Activated T-helper 2 cell treated with anti-CD3 and anti-CD28 coated beads, Interferon-gamma antibody, Interleukin-2, Interleukin-4, amounts not matched to agents 10 μg/mL and 5 μg/mL and 100 μg/mL, durations not matched to agents 14 hours and 24 hours and 36 hours (primary cell): ENCODE measurements around the gene TIMM13. TPM values are rescaled to one million over a fixed set of nuclear protein-coding genes. Genes with fewer than 3 reads are reported as not detected.
A peak's percentile ranks its signal among the peaks of the same experiment; 100 is the strongest.

Experiments used
- DNase-seq: peaks from one replicate; pipeline ENCODE4 v3.0.0; 2021; ENCODE audit warnings: low spot score
- H3K27ac Mint-ChIP-seq: one replicate; pipeline ENCODE4 v1.8.0; 2021; ENCODE audit warnings: mixed read lengths
- H3K27me3 Mint-ChIP-seq: one replicate; pipeline ENCODE4 v1.8.0; 2021; ENCODE audit warnings: low read depth, mixed read lengths
- H3K36me3 Mint-ChIP-seq: one replicate; pipeline ENCODE4 v1.8.0; 2021; ENCODE audit warnings: low read depth, mixed read lengths
- H3K4me1 Mint-ChIP-seq: one replicate; pipeline ENCODE4 v1.8.0; 2021; ENCODE audit warnings: low read depth, mixed read lengths
- H3K4me3 Mint-ChIP-seq: one replicate; pipeline ENCODE4 v1.8.0; 2021; ENCODE audit warnings: low read depth, mild to moderate bottlenecking, moderate library complexity, mixed read lengths
- H3K9me3 Mint-ChIP-seq: one replicate; pipeline ENCODE4 v1.8.0; 2021; ENCODE audit warnings: mixed read lengths
- intact Hi-C: fragments of 100-400 bp; cut with micrococcal nuclease; formaldehyde crosslinking; loops from one replicate; pipeline ENCODE4 v1.15.1; 2023
- total RNA-seq: library from RNA; stranded (reverse); gene quantifications from 2 replicates; pipeline ENCODE4 v1.2.3, GENCODE V29; 2022

The TIMM13 gene
- total RNA-seq, 1 donor from 2014 or later, result 139 TPM

DNA sequence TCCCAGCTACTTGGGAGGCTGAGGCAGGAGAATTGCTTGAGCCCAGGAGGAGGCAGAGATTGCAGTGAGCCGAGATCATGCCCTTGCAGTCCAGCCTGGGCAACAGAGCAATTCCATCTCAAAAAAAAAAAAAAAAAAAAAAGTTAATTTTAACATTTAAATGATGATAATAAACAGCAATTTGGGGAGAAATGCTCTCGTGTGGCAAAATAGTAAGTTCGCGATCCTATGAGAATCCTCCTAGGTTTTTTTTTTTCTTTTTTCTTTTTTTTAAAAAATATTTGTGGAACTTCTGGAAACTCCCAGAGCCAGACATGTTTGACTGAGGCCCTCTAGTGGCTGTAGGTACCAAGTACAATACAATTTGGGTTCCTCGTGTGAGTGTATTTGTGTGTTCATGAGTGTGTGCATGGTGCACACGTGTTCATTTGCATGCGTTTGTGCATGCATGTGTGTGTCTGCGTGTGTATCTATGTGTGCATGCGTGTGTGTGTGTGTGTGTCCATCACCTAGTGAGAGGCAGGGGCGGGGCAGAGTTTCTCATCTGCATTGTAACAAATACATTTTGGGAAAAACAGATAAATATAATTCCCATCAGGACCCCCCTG lies 36.2 kb downstream of the TIMM13 start:
- intact Hi-C loops, result loop anchor here (2.0 to 5.0 kb wide), 3 partner anchors 116 to 234 kb away; partner anchors contain the start of genes PLEKHJ1 and SF3A2
- no peaks in the 10 kb centered on the region for H3K9me3 Mint-ChIP-seq
- no peak overlapping the region for H3K4me3 Mint-ChIP-seq
- peak; percentile 20 for DNase-seq
- H3K27ac Mint-ChIP-seq, result no peak overlapping the region
- H3K36me3 Mint-ChIP-seq, result no peaks in the 10 kb centered on the region
- H3K27me3 Mint-ChIP-seq, result peaks cover 4% of the 10 kb centered on the region
- H3K4me1 Mint-ChIP-seq, result peaks cover 7% of the 10 kb centered on the region

DNA sequence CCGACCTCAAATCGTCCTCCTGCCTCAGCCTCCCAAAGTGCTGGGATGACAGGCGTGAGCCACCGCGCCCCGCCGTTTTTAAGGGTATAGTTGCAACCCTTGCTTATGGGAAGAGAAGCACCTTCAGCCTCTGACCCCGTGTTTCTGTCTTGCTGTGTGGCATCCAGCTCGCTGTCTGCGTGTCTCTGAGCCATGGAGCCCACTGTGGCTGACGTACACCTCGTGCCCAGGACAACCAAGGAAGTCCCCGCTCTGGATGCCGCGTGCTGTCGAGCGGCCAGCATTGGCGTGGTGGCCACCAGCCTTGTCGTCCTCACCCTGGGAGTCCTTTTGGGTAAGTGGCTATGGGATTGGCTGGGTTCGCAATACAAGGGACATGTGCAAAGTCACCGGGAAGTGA lies 37.8 kb downstream of the TIMM13 start:
- no peaks in the 10 kb centered on the region for H3K9me3 Mint-ChIP-seq
- no peaks in the 10 kb centered on the region for H3K36me3 Mint-ChIP-seq
- peaks cover 4% of the 10 kb centered on the region for H3K27me3 Mint-ChIP-seq
- intact Hi-C loops, result no loop called here
- no peak for DNase-seq
- H3K27ac Mint-ChIP-seq, result no peak overlapping the region
- peaks cover 7% of the 10 kb centered on the region for H3K4me1 Mint-ChIP-seq
- H3K4me3 Mint-ChIP-seq, result no peak overlapping the region

DNA sequence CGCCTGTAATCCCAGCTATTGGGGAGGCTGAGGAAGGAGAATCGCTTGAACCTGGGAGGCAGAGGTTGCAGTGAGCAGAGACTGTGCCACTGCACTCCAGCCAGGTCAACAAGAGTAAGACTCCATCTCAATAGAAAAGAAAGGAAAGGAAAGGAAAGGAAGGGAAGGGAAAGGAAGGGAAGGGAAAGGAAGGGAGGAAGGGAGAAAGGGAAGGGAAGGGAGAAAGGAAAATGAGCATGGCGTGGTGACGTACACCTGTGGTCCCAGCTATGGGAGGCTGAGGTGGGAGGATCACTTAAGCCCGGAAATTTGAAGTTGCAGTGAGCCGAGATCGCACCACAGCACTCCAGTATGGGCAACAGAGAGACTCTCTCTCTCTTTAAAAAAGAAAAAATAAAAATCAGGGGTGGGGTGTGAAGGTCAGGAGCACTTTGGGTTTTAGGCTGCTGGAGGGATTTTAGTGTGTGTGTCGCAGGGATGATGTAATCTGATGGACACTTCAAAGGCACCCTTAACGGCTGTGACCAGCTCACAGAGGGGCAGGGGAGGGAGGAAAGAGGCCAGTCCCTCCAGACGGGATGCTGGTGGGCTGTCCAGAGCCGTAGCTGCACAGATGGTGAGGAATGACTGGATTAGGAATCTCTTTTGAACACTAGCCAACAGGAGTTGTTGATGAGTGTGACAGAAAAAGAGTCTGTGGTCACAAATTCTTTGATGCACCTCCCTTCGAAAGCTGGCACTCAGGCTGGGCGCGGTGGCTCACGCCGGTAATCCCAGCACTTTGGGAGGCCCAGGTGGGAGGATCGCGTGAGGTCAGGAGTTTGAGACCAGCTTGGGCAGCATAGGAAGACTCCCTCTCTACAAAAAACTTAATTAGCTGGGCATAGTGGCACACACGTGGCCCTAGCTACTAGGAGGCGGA lies 39.8 kb downstream of the TIMM13 start:
- H3K9me3 Mint-ChIP-seq, result no peaks in the 10 kb centered on the region
- peaks cover 4% of the 10 kb centered on the region for H3K27me3 Mint-ChIP-seq
- H3K4me3 Mint-ChIP-seq, result no peak overlapping the region
- intact Hi-C loops, result no loop called here
- H3K36me3 Mint-ChIP-seq, result no peaks in the 10 kb centered on the region
- H3K4me1 Mint-ChIP-seq, result peaks cover 2% of the 10 kb centered on the region
- no peak overlapping the region for H3K27ac Mint-ChIP-seq
- no peak for DNase-seq

DNA sequence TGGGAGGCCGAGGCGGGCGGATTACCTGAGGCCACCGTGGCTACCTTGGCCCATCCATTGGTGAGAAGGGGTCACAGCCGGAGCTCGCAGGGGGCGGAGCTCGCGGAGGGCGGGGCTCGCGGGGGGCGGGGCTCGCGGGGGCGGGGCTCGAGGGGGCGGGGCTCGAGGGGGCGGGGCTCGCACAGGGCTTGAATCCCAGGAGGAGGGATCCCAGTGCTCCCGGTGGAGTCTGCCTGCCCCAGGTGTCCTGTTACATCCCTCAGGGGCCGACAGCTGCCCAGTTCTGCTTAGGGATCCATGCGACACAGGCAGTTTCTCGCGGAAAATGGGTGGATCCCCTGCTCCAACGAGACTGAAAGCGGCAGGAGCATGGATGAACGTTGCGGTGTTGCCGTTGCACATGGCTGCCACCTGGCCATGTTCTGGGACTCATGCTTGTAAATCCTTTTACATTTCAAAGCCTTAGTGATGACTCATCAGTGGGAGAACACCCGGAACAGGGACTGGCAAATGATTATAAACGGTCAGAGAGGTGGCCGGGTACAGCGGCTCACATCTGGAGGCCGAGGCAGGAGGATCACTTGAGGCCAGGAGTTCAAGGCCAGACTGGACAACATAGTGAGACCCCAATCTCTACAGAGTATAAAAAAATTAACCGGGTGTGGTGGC lies 42.2 kb downstream of the TIMM13 start:
- DNase-seq, result no peak

GRCh38 chr19:2382530-2383222 lies 44.7 kb downstream of the TIMM13 start:
- Mint-ChIP-seq H3K4me1 (no peaks in the 10 kb centered on the region), H3K9me3 (peaks cover 25% of the 10 kb centered on the region), H3K27me3 (peaks cover 1% of the 10 kb centered on the region), H3K27ac (no peak overlapping the region), H3K36me3 (peaks cover 13% of the 10 kb centered on the region), H3K4me3 (no peak overlapping the region)
- intact Hi-C loops, result no loop called here
- DNase-seq, result no peak

More for the DNA sequence above, 42.2 kb downstream of the TIMM13 start:
- intact Hi-C loops, result no loop called here
- Mint-ChIP-seq H3K4me1 (no peaks in the 10 kb centered on the region), H3K4me3 (no peak overlapping the region), H3K9me3 (peaks cover 7% of the 10 kb centered on the region), H3K27ac (no peak overlapping the region), H3K36me3 (peaks cover 3% of the 10 kb centered on the region), H3K27me3 (peaks cover 2% of the 10 kb centered on the region)

- Mint-ChIP-seq H3K9me3 (peaks cover 27% of the 10 kb centered on the region), H3K36me3 (peaks cover 13% of the 10 kb centered on the region), H3K4me1 (no peaks in the 10 kb centered on the region), H3K4me3 (no peak overlapping the region), H3K27me3 (no peaks in the 10 kb centered on the region), H3K27ac (no peak overlapping the region)
- no peak for DNase-seq
- intact Hi-C loops, result no loop called here
Observed at GRCh38 chr19:2381148-2381820, 46.1 kb downstream of the TIMM13 start.

DNA sequence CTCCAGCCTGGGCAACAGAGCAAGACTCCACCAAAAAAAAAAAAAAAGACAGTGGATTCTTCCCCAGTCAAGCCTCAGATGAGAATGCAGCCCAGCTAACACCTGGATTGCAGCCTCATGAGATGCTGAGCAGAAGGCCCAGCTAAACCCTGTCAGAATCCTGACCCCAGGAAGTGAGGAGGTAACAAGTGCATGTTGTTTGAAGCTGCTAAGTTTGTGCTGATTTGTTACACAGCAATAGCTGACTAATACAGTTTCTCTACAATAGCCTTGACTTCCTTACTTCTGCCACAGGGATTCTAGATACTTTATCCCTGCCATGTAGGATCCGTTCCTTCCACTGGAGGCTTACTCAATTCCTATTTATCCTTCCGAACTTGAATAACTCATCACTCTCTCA lies 46.8 kb downstream of the TIMM13 start:
- intact Hi-C loops, result no loop called here
- Mint-ChIP-seq H3K27me3 (no peaks in the 10 kb centered on the region), H3K9me3 (peaks cover 27% of the 10 kb centered on the region), H3K36me3 (peaks cover 13% of the 10 kb centered on the region), H3K27ac (no peak overlapping the region), H3K4me3 (no peak overlapping the region), H3K4me1 (no peaks in the 10 kb centered on the region)
- DNase-seq, result no peak

GRCh38 chr19:2376784-2377519 lies 50.4 kb downstream of the TIMM13 start:
- H3K27ac Mint-ChIP-seq, result no peak overlapping the region
- H3K9me3 Mint-ChIP-seq, result peaks cover 27% of the 10 kb centered on the region
- peaks cover 13% of the 10 kb centered on the region for H3K36me3 Mint-ChIP-seq
- H3K4me1 Mint-ChIP-seq, result peaks cover 1% of the 10 kb centered on the region
- intact Hi-C loops, result no loop called here
- peaks cover 2% of the 10 kb centered on the region for H3K27me3 Mint-ChIP-seq
- no peak for DNase-seq
- no peak overlapping the region for H3K4me3 Mint-ChIP-seq

Other genes starting within 250 kb of the TIMM13 start
- gene PLEKHJ1, start 191.3 kb downstream of the TIMM13 start, total RNA-seq, result 75.7 and 77.2 TPM in 2 replicates
- gene SF3A2, start 190.8 kb downstream of the TIMM13 start, total RNA-seq, result 153 and 154 TPM in 2 replicates
- gene AMH, start 178.3 kb downstream of the TIMM13 start, total RNA-seq, result 4.3 TPM in 2 replicates
- gene JSRP1, start 171.2 kb downstream of the TIMM13 start, total RNA-seq, result 0.21 and 0.67 TPM in 2 replicates
- gene PEAK3, start 145.4 kb downstream of the TIMM13 start, total RNA-seq, result 0.11 and 0.18 TPM in 2 replicates
- gene LINGO3, start 119.4 kb downstream of the TIMM13 start, total RNA-seq, result 0.23 TPM in 1 of 2 replicates, not detected in the other
- gene LSM7, start 99.0 kb downstream of the TIMM13 start, total RNA-seq, result 142 and 171 TPM in 2 replicates
- gene SPPL2B, start 98.9 kb downstream of the TIMM13 start, total RNA-seq, result 60.8 and 69.5 TPM in 2 replicates
- gene TMPRSS9, start 67.3 kb downstream of the TIMM13 start, total RNA-seq, result not detected in 2 replicates
- 111 and 115 TPM in 2 replicates for gene LMNB2, start 29.4 kb upstream of the TIMM13 start, total RNA-seq
- gene GADD45B, start 48.5 kb upstream of the TIMM13 start, total RNA-seq, result 90.7 and 95.2 TPM in 2 replicates